C4-2B (cell line): ENCODE measurements around the gene BAIAP2L2.

Experiments
- CTCF ChIP-seq: fragments of 450-650 bp; conservative IDR thresholded peaks from 2 replicates; pipeline ENCODE4 v1.5.1; 2017; ENCODE audit warnings: mild to moderate bottlenecking
- ZFX ChIP-seq: fragments of 450-650 bp; IDR thresholded peaks from 2 replicates; pipeline ENCODE4 v1.6.1; 2017

DNA sequence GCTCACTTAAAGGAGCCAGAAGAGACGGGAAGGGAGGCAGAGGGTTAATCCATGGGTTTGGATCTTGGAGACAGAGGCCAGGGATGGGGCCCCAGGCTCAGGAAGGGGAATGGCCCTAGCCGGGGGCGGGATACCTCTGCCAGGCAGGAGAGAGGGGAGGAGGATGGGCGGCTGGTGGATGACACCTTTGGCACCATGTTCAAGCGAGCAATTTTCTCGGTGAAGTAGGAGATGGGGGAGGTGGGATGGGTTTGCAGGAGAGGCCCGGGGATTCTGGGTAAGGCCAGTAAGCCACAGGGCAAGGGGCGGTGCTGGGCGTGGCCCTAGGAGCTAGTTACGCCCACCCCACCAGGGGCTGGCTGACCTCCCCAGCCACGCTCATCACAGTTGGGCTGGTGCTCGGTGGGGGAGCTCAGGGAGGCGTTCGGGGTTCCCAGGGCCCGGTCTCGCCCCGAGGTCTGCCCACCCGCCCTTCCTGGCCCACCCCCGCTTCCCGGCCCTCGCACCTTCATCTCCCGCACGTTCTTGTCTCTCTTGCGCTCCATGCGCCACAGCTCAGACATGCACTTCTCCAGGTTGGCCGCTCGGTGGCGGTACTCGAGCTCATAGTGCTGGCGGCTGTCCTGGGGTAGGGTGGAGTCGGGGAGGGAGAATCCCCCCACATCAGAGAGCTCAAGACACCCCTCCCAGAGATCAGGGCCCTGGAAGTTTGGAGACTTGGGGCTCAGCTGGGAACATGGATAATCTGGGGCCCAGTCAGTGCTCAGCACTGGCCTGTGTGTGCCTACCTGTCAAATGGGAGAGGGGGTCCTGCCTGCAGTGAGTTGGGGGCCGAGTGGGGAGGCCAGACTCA, 12.7 kb downstream of the BAIAP2L2 start:
- TF ChIP-seq CTCF (no peak), ZFX (no peak)
